MM.1S (cell line): ENCODE measurements around the gene IVNS1ABP.

Source experiments
- CTCF ChIP-seq: fragments of 300-600 bp; sonication (generic); IDR thresholded peaks from 2 replicates; pipeline ENCODE4 v1.5.1; 2016; ENCODE audit warnings: antibody characterized with exemption, low read length, mixed read lengths
- EZH2 ChIP-seq: fragments of 300-600 bp; sonication (generic); optimal IDR thresholded peaks from 2 replicates; pipeline ENCODE3; 2017; ENCODE audit warnings: low read depth, mild to moderate bottlenecking, antibody characterized with exemption, low read length, mixed read lengths
- EZH2phosphoT487 ChIP-seq: fragments of 300-600 bp; sonication (generic); IDR thresholded peaks from 2 replicates; pipeline ENCODE4 v1.6.1; 2018; ENCODE audit warnings: antibody characterized with exemption, low read length

GRCh38 chr1:185308126-185308525, 8.9 kb downstream of the IVNS1ABP start:
- TF ChIP-seq CTCF (no peak), EZH2 (no peak), EZH2phosphoT487 (no peak)
